K562 (cell line): ENCODE data around the gene MYO18B. TPM values are rescaled to one million over a fixed set of nuclear protein-coding genes. Genes with fewer than 3 reads are reported as not detected.

ENCODE experiments used
- ATAC-seq: fragments of 200-7000 bp; cut with Tn5 transposase; 3 replicates; pipeline ENCODE4 v1.9.1; 2020; ENCODE audit warnings: moderate library complexity
- BruUV-seq: library from RNA; stranded (reverse); fragments of 400-500 nt; replicated peaks from 2 replicates; lab custom pipeline; 2021; lab: Mats Ljungman, UMichigan
- CTCF ChIA-PET: fragments of 300-600 bp; formaldehyde crosslinking; extraction: SDS; loops from one replicate; lab custom pipeline; 2021; ENCODE audit warnings: low intra/inter-chr PET ratio; lab: Yijun Ruan, JAX
- POLR2A ChIA-PET: fragments of 300-600, 350-650 bp; sonication (Branson Sonifier 250); formaldehyde crosslinking; extraction: SDS; loops from one replicate; lab custom pipeline; 2021; ENCODE audit warnings: antibody characterized with exemption, inconsistent platforms; lab: Yijun Ruan, JAX
- DNase-seq, 4 experiments: peaks; one replicate each; pipeline versions ENCODE4 v3.0.0 to v3.0.0-alpha.2; 2011 to 2018; ENCODE audit warnings: low spot score in 3 of 4, mixed read lengths in 3 of 4; ENCODE audit errors: extremely low read depth in 1 of 4
- FAIRE-seq: peaks from 2 replicates; lab custom pipeline; 2011; peaks lifted over from hg19 to GRCh38; lab: Jason Lieb, UNC
- H2AFZ ChIP-seq: 2 replicates; pipeline ENCODE4 v1.6.0; 2011; ENCODE audit warnings: low read depth, low read length, control low read depth, inconsistent platforms
- H3K27ac ChIP-seq: fragments of 200-600 bp; 3 replicates; pipeline ENCODE4 v1.8.0; 2011; ENCODE audit warnings: low read depth, mild to moderate bottlenecking, control low read depth, inconsistent platforms, low read length, moderate library complexity, mixed read lengths; ENCODE audit errors: extremely low read depth
- H3K27me3 ChIP-seq, 2 experiments: fragments of 300-600 bp in 1 of 2; 2 replicates in 1 of 2; 3 replicates in 1 of 2; pipeline versions ENCODE4 v1.6.0 to v1.8.0; 2011; ENCODE audit warnings: inconsistent platforms in 2 of 2, low read length in 2 of 2, mild to moderate bottlenecking in 1 of 2, mixed read lengths in 1 of 2, moderate library complexity in 1 of 2; ENCODE audit not compliant: control insufficient read depth in 2 of 2, insufficient read depth in 2 of 2
- H3K36me3 ChIP-seq: fragments of 300-600 bp; 3 replicates; pipeline ENCODE4 v1.8.0; 2011; ENCODE audit warnings: mild to moderate bottlenecking, low read length, inconsistent platforms; ENCODE audit not compliant: control insufficient read depth, insufficient read depth
- H3K4me1 ChIP-seq, 2 experiments: fragments of 200-600 bp in 1 of 2; replicated peaks in 1 of 2; 2 replicates in 1 of 2; 3 replicates in 1 of 2; pipeline versions ENCODE4 v1.5.1 to v1.8.0; 2011; ENCODE audit warnings: inconsistent platforms in 2 of 2, low read length in 2 of 2, mild to moderate bottlenecking in 1 of 2, mixed read lengths in 1 of 2, moderate library complexity in 1 of 2; ENCODE audit not compliant: control insufficient read depth in 2 of 2, insufficient read depth in 2 of 2
- H3K4me2 ChIP-seq: 2 replicates; pipeline ENCODE4 v1.6.1; 2011; ENCODE audit warnings: low read length, control low read depth, inconsistent platforms, mixed read lengths; ENCODE audit not compliant: insufficient read depth
- H3K4me3 ChIP-seq: fragments of 200-600 bp; sonication (generic), shearing (Covaris generic); 2 replicates; pipeline ENCODE4 v1.5.1; 2016; ENCODE audit warnings: control low read depth, inconsistent platforms
- H3K79me2 ChIP-seq: fragments of 200-600 bp; 3 replicates; pipeline ENCODE4 v1.8.0; 2011; ENCODE audit warnings: low read length, inconsistent platforms; ENCODE audit not compliant: control insufficient read depth, insufficient read depth
- H3K9ac ChIP-seq, 2 experiments: 2 replicates each; pipeline versions ENCODE4 v1.6.0 to v1.6.1; 2011; ENCODE audit warnings: low read depth in 2 of 2, low read length in 2 of 2, control low read depth in 1 of 2, inconsistent platforms in 1 of 2, mild to moderate bottlenecking in 1 of 2, mixed read lengths in 1 of 2; ENCODE audit not compliant: insufficient read depth in 1 of 2
- H3K9me1 ChIP-seq: one replicate; pipeline ENCODE4 v1.6.0; 2011; ENCODE audit warnings: inconsistent platforms, mild to moderate bottlenecking, low read length, moderate library complexity; ENCODE audit not compliant: control insufficient read depth, insufficient read depth
- H3K9me3 ChIP-seq: replicated peaks from 2 replicates; pipeline ENCODE4 v1.5.1; 2011; ENCODE audit warnings: low read depth, low read length, inconsistent platforms; ENCODE audit not compliant: control insufficient read depth, insufficient read depth
- H4K20me1 ChIP-seq: replicated peaks from 2 replicates; pipeline ENCODE4 v1.6.1; 2011; ENCODE audit warnings: low read length, inconsistent platforms, mixed read lengths; ENCODE audit not compliant: control insufficient read depth, insufficient read depth
- BRF1 ChIP-seq: IDR thresholded peaks from 3 replicates; pipeline ENCODE4 v1.6.1; 2011; ENCODE audit warnings: borderline replicate concordance, mild to moderate bottlenecking; ENCODE audit not compliant: insufficient read length; ENCODE audit errors: extremely low read depth
- CAMTA2 ChIP-seq: fragments of 250-450 bp; sonication (Bioruptor Pico); conservative IDR thresholded peaks from 2 replicates; pipeline ENCODE4 v1.5.1; 2022
- COPS2 ChIP-seq: fragments of 450-650 bp; conservative IDR thresholded peaks from 2 replicates; pipeline ENCODE4 v1.6.1; 2016; ENCODE audit warnings: mild to moderate bottlenecking, moderate library complexity
- KAT8 ChIP-seq: fragments of 450-650 bp; IDR thresholded peaks from 2 replicates; pipeline ENCODE4 v1.6.1; 2016; ENCODE audit warnings: low read depth, mild to moderate bottlenecking
- MCM2 ChIP-seq: fragments of 450-650 bp; IDR thresholded peaks from 2 replicates; pipeline ENCODE4 v1.6.1; 2017; ENCODE audit warnings: low read depth, mild to moderate bottlenecking
- NONO ChIP-seq, 2 experiments: fragments of 200-400 bp in 1 of 2; fragments of 450-650 bp in 1 of 2; formaldehyde crosslinking in 1 of 2; IDR thresholded peaks; 2 replicates each; pipeline ENCODE4 v1.6.1; 2017; ENCODE audit warnings: low read depth in 2 of 2, mild to moderate bottlenecking in 2 of 2, moderate library complexity in 2 of 2, low read length in 1 of 2
- SIX5 ChIP-seq, 2 experiments: IDR thresholded peaks; 2 replicates each; pipeline ENCODE4 v1.6.1; 2011; ENCODE audit warnings: low read length in 2 of 2, borderline replicate concordance in 1 of 2, low read depth in 1 of 2, mild to moderate bottlenecking in 1 of 2, moderate library complexity in 1 of 2; ENCODE audit not compliant: insufficient read depth in 1 of 2
- SMARCB1 ChIP-seq: IDR thresholded peaks from 2 replicates; pipeline ENCODE4 v1.6.1; 2011; ENCODE audit warnings: improper control_type of control experiment, low read depth; ENCODE audit not compliant: insufficient read length
- SP2 ChIP-seq: IDR thresholded peaks from 2 replicates; pipeline ENCODE4 v1.6.1; 2011; ENCODE audit warnings: mild to moderate bottlenecking, low read depth, low read length, moderate library complexity; ENCODE audit not compliant: poor library complexity, severe bottlenecking; ENCODE audit errors: extremely low read depth
- TEAD4 ChIP-seq, 2 experiments: sonication (generic) in 1 of 2; formaldehyde crosslinking in 1 of 2; IDR thresholded peaks; 2 replicates each; pipeline versions ENCODE4 v1.6.1 to v1.8.0; 2012 to 2022; ENCODE audit warnings: borderline replicate concordance in 1 of 2, inconsistent platforms in 1 of 2, low read length in 1 of 2, mild to moderate bottlenecking in 1 of 2, missing genetic modification reagents in 1 of 2
- ZNF197 ChIP-seq: fragments of 200-800 bp; sonication (Bioruptor generic); IDR thresholded peaks from 2 replicates; pipeline ENCODE4 v1.6.1; 2016; ENCODE audit warnings: low read depth, missing genetic modification characterization, missing compliant biosample characterization
- ZNF24 ChIP-seq: fragments of 450-650 bp; IDR thresholded peaks from 2 replicates; pipeline ENCODE4 v1.6.1; 2016
- ZNF316 ChIP-seq: fragments of 450-650 bp; IDR thresholded peaks from 2 replicates; pipeline ENCODE4 v1.6.1; 2016
- ZNF589 ChIP-seq: fragments of 200-800 bp; sonication (Bioruptor generic); IDR thresholded peaks from 2 replicates; pipeline ENCODE4 v1.6.1; 2016; ENCODE audit warnings: low read depth, missing genetic modification characterization, missing compliant biosample characterization
- ZNF830 ChIP-seq: fragments of 250-450 bp; sonication (Bioruptor Pico); IDR thresholded peaks from 2 replicates; pipeline ENCODE4 v1.5.0; 2021; ENCODE audit warnings: mild to moderate bottlenecking
- WGBS: fragments of 100-300 bp; shearing (Covaris generic); methylation state at CpG from one replicate; pipeline ENCODE4 v1.1.6; 2016; ENCODE audit warnings: low coverage, mixed read lengths; ENCODE audit not compliant: insufficient coverage; ENCODE audit errors: missing lambda C conversion rate; 5-methylcytosine and 5-hydroxymethylcytosine counted together
- in situ Hi-C: fragments of 300-500 bp; cut with MboI; formaldehyde crosslinking; loops from 4 replicates; pipeline ENCODE4 v1.15.0; 2018; ENCODE audit warnings: inconsistent platforms, mixed read lengths
- intact Hi-C: fragments of 100-400 bp; cut with micrococcal nuclease; formaldehyde crosslinking; loops from 2 replicates; pipeline ENCODE4 v1.14.2; 2022
- polyA plus RNA-seq, 8 experiments: library from polyadenylated mRNA; depleted of rRNA in 4 of 8; stranded (reverse) in 5 of 8; unstranded in 3 of 8; fragments of >200 nt; fragmentation: Nextera tagmentation in 2 of 8; fragmentation: Illumina TruSeq in 1 of 8; extraction: Ambion mirVana in 2 of 8; extraction: Trizol in 1 of 8; gene quantifications; 2 replicates each; pipeline versions ENCODE4 v1.2.1 to v1.2.3, GENCODE V29; 2011 to 2014; ENCODE audit warnings: inconsistent platforms in 1 of 8, missing spikeins in 1 of 8
- total RNA-seq, 7 experiments: library from RNA; depleted of rRNA in 6 of 7; stranded (reverse); fragments of >200 nt in 6 of 7; fragmentation: Illumina TruSeq in 2 of 7; extraction: Trizol in 2 of 7; gene quantifications; 2 replicates each; pipeline versions ENCODE4 v1.2.1 to v1.2.3, GENCODE V29; 2011 to 2021; ENCODE audit warnings: low replicate concordance in 1 of 7
- TF ChIP-seq, protein P1 (sequence below), 2 experiments: fragments of 200-800 bp in 1 of 2; sonication (Bioruptor generic) in 1 of 2; sonication (generic) in 1 of 2; formaldehyde crosslinking in 1 of 2; IDR thresholded peaks in 1 of 2; conservative IDR thresholded peaks in 1 of 2; 2 replicates each; pipeline versions ENCODE4 v1.5.0 to v1.6.1; 2016 to 2020; ENCODE audit warnings: missing compliant biosample characterization in 1 of 2, missing genetic modification characterization in 1 of 2, missing genetic modification reagents in 1 of 2

Gene MYO18B
- total and polyA plus RNA-seq, 9 of the 15 experiments (the other 6 are each of a cell fraction or from before 2014, with no cell fraction given) = 0.06 to 7.0 (median 4.3) TPM

DNA sequence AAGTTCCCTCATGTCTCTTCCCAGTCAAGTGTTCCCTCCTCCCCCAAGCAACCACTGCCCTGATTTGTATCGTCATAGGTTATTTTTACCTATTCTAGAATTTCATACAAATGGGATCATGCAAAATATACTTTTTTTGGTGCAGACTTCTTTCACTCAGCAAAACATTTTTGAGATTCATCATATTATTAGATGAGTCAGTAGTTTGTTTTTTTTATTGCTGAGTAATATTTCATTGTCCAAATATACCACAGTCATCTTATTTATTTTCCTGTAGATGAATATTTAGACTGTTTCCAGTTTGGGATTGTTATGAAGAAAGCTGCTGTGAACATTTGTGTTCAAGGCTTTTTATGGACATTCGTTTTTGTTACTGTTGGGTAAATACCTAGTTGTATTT is 301.0 kb downstream of the MYO18B start:
- no peak overlapping the region for H3K4me2 ChIP-seq
- H3K4me3 ChIP-seq = no peak overlapping the region
- intact Hi-C loops (no loop called here), in situ Hi-C loops (no loop called here)
- no peak overlapping the region for H2AFZ ChIP-seq
- no peak for ATAC-seq
- FAIRE-seq = no peak
- H3K36me3 ChIP-seq = no peaks in the 10 kb centered on the region
- H3K9ac ChIP-seq = no peak overlapping the region
- H3K9me1 ChIP-seq = no peaks in the 10 kb centered on the region
- H3K9me3 ChIP-seq = no peaks in the 10 kb centered on the region
- 0% methylated on average over 2 of the region's 2 CpGs for WGBS
- BruUV-seq = no TSS peak
- H3K27ac ChIP-seq = no peak overlapping the region
- TF ChIP-seq ZNF316 = peak; percentile 49; the same call in 1 of the 2 replicates
- no peak for TF ChIP-seq KAT8
- TF ChIP-seq SP2 = no peak
- TF ChIP-seq ZNF197 = no peak
- DNase-seq = no peak
- no peaks in the 10 kb centered on the region for H4K20me1 ChIP-seq
- H3K27me3 ChIP-seq = no peaks in the 10 kb centered on the region; a peak in 1 of 5 replicates
- H3K4me1 ChIP-seq = no peaks in the 10 kb centered on the region
- H3K79me2 ChIP-seq = no peaks in the 10 kb centered on the region
- CTCF ChIA-PET = no interaction called here
- POLR2A ChIA-PET = interaction anchor here (1.6 kb wide), 1 partner anchor 19 kb away, joined by 3 read pairs; no protein-coding TSS in a partner anchor

DNA sequence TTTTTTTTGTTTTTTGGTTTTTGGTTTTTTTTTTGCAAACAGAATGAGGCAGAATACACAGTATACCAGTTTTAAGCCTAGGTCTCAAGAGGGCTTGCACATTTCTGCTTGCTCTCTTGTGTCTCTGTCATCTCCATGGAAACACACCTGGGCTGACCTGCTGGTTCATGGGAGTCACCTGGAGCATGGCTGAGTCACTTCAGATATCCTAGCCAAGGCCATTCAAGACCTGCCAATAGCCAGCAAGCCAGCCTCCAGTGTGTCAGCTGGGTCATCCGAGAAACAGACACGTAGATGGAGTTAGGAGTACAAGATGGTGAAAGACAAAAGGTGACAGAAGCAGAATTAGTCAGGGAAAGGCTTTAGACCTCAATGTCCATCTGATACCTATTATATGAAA is 303.1 kb downstream of the MYO18B start:
- in situ Hi-C loops (no loop called here), intact Hi-C loops (no loop called here)
- no peak overlapping the region for H3K27ac ChIP-seq
- no peaks in the 10 kb centered on the region for H4K20me1 ChIP-seq
- DNase-seq (no peak), FAIRE-seq (no peak), ATAC-seq (no peak)
- no peaks in the 10 kb centered on the region for H3K9me1 ChIP-seq
- H3K9me3 ChIP-seq = no peaks in the 10 kb centered on the region
- ChIA-PET CTCF (no interaction called here), POLR2A (no interaction called here)
- H3K9ac ChIP-seq = no peak overlapping the region
- 0% methylated on average over 2 of the region's 2 CpGs for WGBS
- no peak overlapping the region for H3K4me2 ChIP-seq
- no peaks in the 10 kb centered on the region for H3K36me3 ChIP-seq
- H3K4me1 ChIP-seq = no peaks in the 10 kb centered on the region
- no peak overlapping the region for H3K4me3 ChIP-seq
- no peaks in the 10 kb centered on the region; a peak in 1 of 5 replicates for H3K27me3 ChIP-seq
- H3K79me2 ChIP-seq = no peaks in the 10 kb centered on the region
- BruUV-seq = no TSS peak
- no peak overlapping the region for H2AFZ ChIP-seq
- TF ChIP-seq MCM2 = no peak
- no peak for TF ChIP-seq COPS2
- no peak for TF ChIP-seq CAMTA2 (CRISPR knock-in tag)
- no peak for TF ChIP-seq BRF1
- TF ChIP-seq ZNF830 (CRISPR knock-in tag) = no peak
- TF ChIP-seq SMARCB1 = no peak
- no peak for TF ChIP-seq ZNF24
- no peak for TF ChIP-seq NONO (IDR thresholded peaks at IDR 0.05; ENCODE audit: low read depth in 2 of 2, low read length in 1 of 2)
- TF ChIP-seq, protein P1, sequence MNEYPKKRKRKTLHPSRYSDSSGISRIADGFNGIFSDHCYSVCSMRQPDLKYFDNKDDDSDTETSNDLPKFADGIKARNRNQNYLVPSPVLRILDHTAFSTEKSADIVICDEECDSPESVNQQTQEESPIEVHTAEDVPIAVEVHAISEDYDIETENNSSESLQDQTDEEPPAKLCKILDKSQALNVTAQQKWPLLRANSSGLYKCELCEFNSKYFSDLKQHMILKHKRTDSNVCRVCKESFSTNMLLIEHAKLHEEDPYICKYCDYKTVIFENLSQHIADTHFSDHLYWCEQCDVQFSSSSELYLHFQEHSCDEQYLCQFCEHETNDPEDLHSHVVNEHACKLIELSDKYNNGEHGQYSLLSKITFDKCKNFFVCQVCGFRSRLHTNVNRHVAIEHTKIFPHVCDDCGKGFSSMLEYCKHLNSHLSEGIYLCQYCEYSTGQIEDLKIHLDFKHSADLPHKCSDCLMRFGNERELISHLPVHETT (CRISPR knock-in tag; conservative IDR thresholded peaks at IDR 0.05 in 1 of 2, IDR thresholded peaks at IDR 0.05 in 1 of 2) = no peak
- TF ChIP-seq ZNF589 (CRISPR knock-in tag) = no peak
- TF ChIP-seq SIX5 (IDR thresholded peaks at IDR 0.05; ENCODE audit: borderline replicate concordance in 1 of 2, insufficient read depth in 1 of 2, low read depth in 1 of 2, low read length in 2 of 2) = no peak
- no peak for TF ChIP-seq TEAD4 (IDR thresholded peaks at IDR 0.05; ENCODE audit: low read length)
- TF ChIP-seq TEAD4 (CRISPR knock-in tag; IDR thresholded peaks at IDR 0.05; ENCODE audit: borderline replicate concordance) = no peak
- TF ChIP-seq ZNF197 = no peak
